HG02642 (cell line): ENCODE data around the gene RHPN2.
"Not testable (repeated sequence)": the region's sequence is repeated elsewhere in the genome, so short reads cannot be mapped to it uniquely, and the experiment has no call there.

Experiments used
- ATAC-seq: cut with Tn5 transposase; IDR thresholded peaks from one replicate; pipeline ENCODE4 v1.9.1; 2021; ENCODE audit warnings: mild to moderate bottlenecking; ENCODE audit not compliant: unreplicated experiment, poor library complexity

RHPN2 gene

GRCh38 chr19:33035461-33035860 lies 29.2 kb downstream of the RHPN2 start:
- ATAC-seq: no peak

- ATAC-seq: no peak
Observed at GRCh38 chr19:33032218-33032781, 32.4 kb downstream of the RHPN2 start.

GRCh38 chr19:33029746-33030303 lies 34.9 kb downstream of the RHPN2 start:
- no peak for ATAC-seq

GRCh38 chr19:33026602-33027001 lies 38.1 kb downstream of the RHPN2 start:
- not testable (repeated sequence) for ATAC-seq

GRCh38 chr19:33025468-33026238 lies 39.0 kb downstream of the RHPN2 start:
- ATAC-seq: not testable (repeated sequence)

- ATAC-seq: no peak
Observed at GRCh38 chr19:33024398-33024797, 40.3 kb downstream of the RHPN2 start.

GRCh38 chr19:33022472-33023116 lies 42.1 kb downstream of the RHPN2 start:
- ATAC-seq: no peak

- ATAC-seq: not testable (repeated sequence)
Observed at GRCh38 chr19:33010891-33011290, 53.8 kb downstream of the RHPN2 start.

GRCh38 chr19:33008738-33009137 lies 56.0 kb downstream of the RHPN2 start:
- no peak for ATAC-seq

GRCh38 chr19:33005440-33005839 lies 59.2 kb downstream of the RHPN2 start:
- ATAC-seq: no peak

GRCh38 chr19:33003424-33004024 lies 61.2 kb downstream of the RHPN2 start:
- not testable (repeated sequence) for ATAC-seq

- ATAC-seq: not testable (repeated sequence)
Observed at GRCh38 chr19:33002126-33002865, 62.4 kb downstream of the RHPN2 start.

GRCh38 chr19:33000910-33001309 lies 63.8 kb downstream of the RHPN2 start:
- no peak for ATAC-seq

- ATAC-seq: no peak
Observed at GRCh38 chr19:33000510-33000909, 64.2 kb downstream of the RHPN2 start.

GRCh38 chr19:32998722-32999121 lies 66.0 kb downstream of the RHPN2 start:
- no peak for ATAC-seq

GRCh38 chr19:32997716-32998355 lies 66.9 kb downstream of the RHPN2 start:
- no peak for ATAC-seq

- ATAC-seq: not testable (repeated sequence)
Observed at GRCh38 chr19:32997061-32997464, 67.6 kb downstream of the RHPN2 start.

GRCh38 chr19:32995966-32996365 lies 68.7 kb downstream of the RHPN2 start:
- not testable (repeated sequence) for ATAC-seq

GRCh38 chr19:32988724-32989123 lies 76.0 kb downstream of the RHPN2 start:
- ATAC-seq: no peak

- ATAC-seq: not testable (repeated sequence)
Observed at GRCh38 chr19:32988254-32988653, 76.4 kb downstream of the RHPN2 start.
